Suprapubic skin (tissue), 4 donors: Measurements from ENCODE around the gene TOMM6. TPM values are rescaled to one million over a fixed set of nuclear protein-coding genes. Genes with fewer than 3 reads are reported as not detected.

Source experiments
- DNase-seq, 2 donors: peaks; one replicate each; pipeline ENCODE4 v3.0.0-alpha.2; 2019; ENCODE audit warnings: low spot score in 2 of 2
- H3K27ac ChIP-seq: fragments of 200-600 bp; sonication (generic); one replicate; pipeline ENCODE4 v1.5.1; 2019
- H3K27me3 ChIP-seq: fragments of 200-600 bp; sonication (generic); one replicate; pipeline ENCODE4 v1.5.1; 2019
- H3K36me3 ChIP-seq: fragments of 200-600 bp; sonication (generic); one replicate; pipeline ENCODE4 v1.5.1; 2019
- H3K4me1 ChIP-seq: fragments of 200-600 bp; sonication (generic); one replicate; pipeline ENCODE4 v1.5.1; 2019
- H3K4me3 ChIP-seq: fragments of 200-600 bp; sonication (generic); one replicate; pipeline ENCODE4 v1.5.1; 2019; ENCODE audit warnings: mild to moderate bottlenecking
- H3K9me3 ChIP-seq: fragments of 200-600 bp; sonication (generic); one replicate; pipeline ENCODE4 v1.5.1; 2019
- EP300 ChIP-seq: sonication (generic); formaldehyde crosslinking; IDR thresholded peaks from one replicate; pipeline ENCODE4 v1.6.1; 2017; ENCODE audit warnings: antibody characterized with exemption
- POLR2A ChIP-seq, 2 donors: fragments of 450-650 bp; IDR thresholded peaks; one replicate each; pipeline ENCODE4 v1.6.1; 2017; ENCODE audit warnings: antibody characterized with exemption in 2 of 2, mild to moderate bottlenecking in 2 of 2, moderate library complexity in 2 of 2
- POLR2AphosphoS5 ChIP-seq, 3 donors: sonication (generic); formaldehyde crosslinking; IDR thresholded peaks; one replicate each; pipeline ENCODE4 v1.6.1; 2017; ENCODE audit warnings: antibody characterized with exemption in 3 of 3
- WGBS: methylation state at CpG from one replicate; pipeline ENCODE4 v1.1.5; 2018; 5-methylcytosine and 5-hydroxymethylcytosine counted together
- total RNA-seq, 4 donors: library from RNA; depleted of rRNA; stranded (reverse); fragments of >200 nt; gene quantifications; one replicate each; pipeline ENCODE4 v1.1.0, GENCODE V29; 2016
- TF ChIP-seq, protein P1 (sequence below), 2 donors: fragments of 200-600 bp in 1 of 2; fragments of 450-650 bp in 1 of 2; sonication (generic) in 1 of 2; IDR thresholded peaks; one replicate each; pipeline ENCODE4 v1.5.1; 2016 to 2019; ENCODE audit warnings: antibody characterized with exemption in 2 of 2, mild to moderate bottlenecking in 1 of 2, moderate library complexity in 1 of 2

Gene TOMM6
- total RNA-seq, 4 donors from 2014 or later: 50.2 to 165 (median 136) TPM

GRCh38 chr6:41785689-41786450 lies 1.6 kb upstream of the TOMM6 start:
- Histone ChIP-seq H3K36me3 (peaks cover 19% of the 10 kb centered on the region), H3K4me3 (peak overlapping the region; percentile 78), H3K27ac (peak overlapping the region; percentile 96), H3K9me3 (no peaks in the 10 kb centered on the region), H3K27me3 (no peaks in the 10 kb centered on the region), H3K4me1 (peaks cover 47% of the 10 kb centered on the region)
- TF ChIP-seq POLR2A (IDR thresholded peaks at IDR 0.05) (no peak), POLR2AphosphoS5 (IDR thresholded peaks at IDR 0.05) (no peak), EP300 (no peak)
- TF ChIP-seq, protein P1, sequence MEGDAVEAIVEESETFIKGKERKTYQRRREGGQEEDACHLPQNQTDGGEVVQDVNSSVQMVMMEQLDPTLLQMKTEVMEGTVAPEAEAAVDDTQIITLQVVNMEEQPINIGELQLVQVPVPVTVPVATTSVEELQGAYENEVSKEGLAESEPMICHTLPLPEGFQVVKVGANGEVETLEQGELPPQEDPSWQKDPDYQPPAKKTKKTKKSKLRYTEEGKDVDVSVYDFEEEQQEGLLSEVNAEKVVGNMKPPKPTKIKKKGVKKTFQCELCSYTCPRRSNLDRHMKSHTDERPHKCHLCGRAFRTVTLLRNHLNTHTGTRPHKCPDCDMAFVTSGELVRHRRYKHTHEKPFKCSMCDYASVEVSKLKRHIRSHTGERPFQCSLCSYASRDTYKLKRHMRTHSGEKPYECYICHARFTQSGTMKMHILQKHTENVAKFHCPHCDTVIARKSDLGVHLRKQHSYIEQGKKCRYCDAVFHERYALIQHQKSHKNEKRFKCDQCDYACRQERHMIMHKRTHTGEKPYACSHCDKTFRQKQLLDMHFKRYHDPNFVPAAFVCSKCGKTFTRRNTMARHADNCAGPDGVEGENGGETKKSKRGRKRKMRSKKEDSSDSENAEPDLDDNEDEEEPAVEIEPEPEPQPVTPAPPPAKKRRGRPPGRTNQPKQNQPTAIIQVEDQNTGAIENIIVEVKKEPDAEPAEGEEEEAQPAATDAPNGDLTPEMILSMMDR (IDR thresholded peaks at IDR 0.05): no peak
- no peak for DNase-seq
- WGBS: 18% methylated on average over 15 of the region's 29 CpGs

GRCh38 chr6:41786451-41787218 lies 859 bp upstream of the TOMM6 start:
- Histone ChIP-seq H3K9me3 (no peaks in the 10 kb centered on the region), H3K36me3 (peaks cover 26% of the 10 kb centered on the region), H3K4me1 (peaks cover 39% of the 10 kb centered on the region), H3K4me3 (peak overlapping the region; percentile 78), H3K27ac (peak overlapping the region; percentile 96), H3K27me3 (no peaks in the 10 kb centered on the region)
- 0% methylated on average over 4 of the region's 58 CpGs for WGBS
- TF ChIP-seq POLR2A (IDR thresholded peaks at IDR 0.05): no peak
- TF ChIP-seq, protein P1 (IDR thresholded peaks at IDR 0.05): peak in 1 of 2 donors; percentile 93
- peak; percentile 91 for DNase-seq

DNA sequence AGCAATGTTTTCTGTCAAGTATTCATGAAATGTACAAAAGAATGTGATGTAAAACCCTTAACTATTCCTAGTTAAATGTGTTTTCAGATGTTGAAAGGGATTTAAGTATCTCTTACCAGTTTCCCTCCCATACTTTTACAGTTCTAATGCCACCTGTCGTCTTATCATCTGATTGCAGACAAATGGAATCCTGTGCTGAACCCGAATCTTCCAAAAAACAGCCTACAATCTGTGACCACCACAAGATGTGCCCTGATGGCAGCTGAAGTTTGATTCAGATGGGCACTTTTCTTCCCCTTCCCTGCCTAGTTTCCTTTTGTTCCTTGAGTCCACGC lies 1.9 kb downstream of the TOMM6 start:
- no peak overlapping the region for H3K4me3 ChIP-seq
- H3K36me3 ChIP-seq: peaks cover 43% of the 10 kb centered on the region
- no peak overlapping the region for H3K27ac ChIP-seq
- no peaks in the 10 kb centered on the region for H3K9me3 ChIP-seq
- DNase-seq: no peak
- H3K4me1 ChIP-seq: peaks cover 28% of the 10 kb centered on the region
- H3K27me3 ChIP-seq: no peaks in the 10 kb centered on the region
- WGBS: 80% methylated on average over 3 of the region's 3 CpGs
- no peak for TF ChIP-seq POLR2AphosphoS5 (IDR thresholded peaks at IDR 0.05)
- TF ChIP-seq, protein P1 (IDR thresholded peaks at IDR 0.05): no peak

DNA sequence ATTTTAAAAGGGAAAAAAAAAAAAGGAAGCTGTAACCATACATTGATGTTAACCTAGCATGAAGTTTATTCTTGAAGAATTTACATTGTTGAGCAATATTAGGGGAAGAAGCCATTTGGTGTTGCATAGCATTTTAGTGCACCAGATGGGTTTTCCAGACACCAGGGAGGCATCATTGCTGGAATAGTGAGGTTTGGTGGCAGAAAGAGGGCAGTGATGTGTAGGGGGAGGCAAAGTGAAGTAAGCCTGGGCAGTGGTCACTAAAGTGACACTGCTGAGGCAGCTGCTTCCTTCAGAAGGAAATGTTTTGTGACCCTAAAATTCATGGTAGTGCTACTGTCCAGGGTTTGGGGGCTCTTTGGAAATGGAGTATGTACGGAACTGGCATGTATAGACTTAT lies 2.6 kb downstream of the TOMM6 start:
- Histone ChIP-seq H3K27ac (no peak overlapping the region), H3K4me1 (peaks cover 21% of the 10 kb centered on the region), H3K36me3 (peaks cover 44% of the 10 kb centered on the region), H3K27me3 (no peaks in the 10 kb centered on the region), H3K4me3 (no peak overlapping the region), H3K9me3 (no peaks in the 10 kb centered on the region)
- 96% methylated on average over 1 of the region's 1 CpG for WGBS
- no peak for DNase-seq
- TF ChIP-seq POLR2A (IDR thresholded peaks at IDR 0.05) (no peak), EP300 (no peak), POLR2AphosphoS5 (IDR thresholded peaks at IDR 0.05) (no peak)
- TF ChIP-seq, protein P1 (IDR thresholded peaks at IDR 0.05): no peak

DNA sequence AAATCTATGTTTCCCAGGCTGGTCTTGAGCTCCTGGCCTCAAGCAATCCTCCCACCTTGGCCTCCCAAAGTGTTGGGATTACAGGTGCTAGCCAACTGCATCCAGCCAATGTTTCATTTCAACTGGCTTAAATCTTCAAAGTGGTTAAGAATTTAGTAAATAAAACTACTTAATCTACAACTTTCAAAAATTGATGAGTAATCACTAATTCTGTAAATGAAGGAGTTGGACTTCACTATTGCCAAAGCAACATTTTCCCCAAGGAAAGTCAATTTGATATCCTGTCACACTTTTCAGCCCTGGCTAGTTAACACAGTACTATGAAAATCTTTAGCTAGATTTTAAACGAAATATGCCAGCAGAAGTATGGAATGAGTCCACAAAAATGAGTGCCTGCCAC lies 3.8 kb downstream of the TOMM6 start:
- 68% methylated on average over 1 of the region's 1 CpG for WGBS
- no peak for DNase-seq
- peaks cover 56% of the 10 kb centered on the region for H3K36me3 ChIP-seq

More for the DNA sequence above, 3.8 kb downstream of the TOMM6 start:
- TF ChIP-seq, protein P1 (IDR thresholded peaks at IDR 0.05): no peak
- TF ChIP-seq POLR2A (IDR thresholded peaks at IDR 0.05) (no peak), POLR2AphosphoS5 (IDR thresholded peaks at IDR 0.05) (no peak), EP300 (no peak)
- Histone ChIP-seq H3K27me3 (no peaks in the 10 kb centered on the region), H3K27ac (no peak overlapping the region), H3K4me1 (peaks cover 8% of the 10 kb centered on the region), H3K4me3 (no peak overlapping the region), H3K9me3 (no peaks in the 10 kb centered on the region)
